GM12878 (cell line): Measurements from ENCODE around the gene PLPP6. TPM values are rescaled to one million over a fixed set of nuclear protein-coding genes. Genes with fewer than 3 reads are reported as not detected.

Source experiments
- BCL3 ChIP-seq: IDR thresholded peaks from 2 replicates; pipeline ENCODE4 v1.6.1; 2011; ENCODE audit warnings: borderline replicate concordance, low read depth, mild to moderate bottlenecking, moderate library complexity, low read length; ENCODE audit not compliant: insufficient read depth, poor library complexity, severe bottlenecking
- BRCA1 ChIP-seq: IDR thresholded peaks from 2 replicates; pipeline ENCODE4 v1.6.1; 2011; ENCODE audit warnings: low read depth, low read length, improper control_type of control experiment
- CREB1 ChIP-seq: IDR thresholded peaks from 2 replicates; pipeline ENCODE4 v1.6.1; 2012; ENCODE audit warnings: low read depth, mild to moderate bottlenecking, inconsistent platforms
- EZH2 ChIP-seq: IDR thresholded peaks from 2 replicates; pipeline ENCODE4 v1.6.1; 2012; ENCODE audit warnings: low read depth, mild to moderate bottlenecking, control low read depth, inconsistent platforms, low read length, borderline replicate concordance; ENCODE audit not compliant: control insufficient read depth
- HDAC6 ChIP-seq: fragments of 200-600 bp; sonication (generic); IDR thresholded peaks from one replicate; pipeline ENCODE4 v1.8.0; 2017; ENCODE audit warnings: antibody characterized with exemption; ENCODE audit not compliant: unreplicated experiment
- HDGF ChIP-seq: fragments of 450-650 bp; IDR thresholded peaks from 2 replicates; pipeline ENCODE4 v1.6.1; 2016; ENCODE audit warnings: antibody characterized with exemption
- IKZF1 ChIP-seq: fragments of 450-650 bp; conservative IDR thresholded peaks from 2 replicates; pipeline ENCODE4 v1.6.1; 2017; ENCODE audit warnings: antibody characterized with exemption, mild to moderate bottlenecking
- IRF5 ChIP-seq: fragments of 450-650 bp; IDR thresholded peaks from 2 replicates; pipeline ENCODE4 v1.6.1; 2017; ENCODE audit warnings: borderline replicate concordance
- JUNB ChIP-seq: IDR thresholded peaks from 2 replicates; pipeline ENCODE4 v1.6.1; 2016; ENCODE audit warnings: antibody characterized with exemption, mild to moderate bottlenecking
- JUND ChIP-seq: IDR thresholded peaks from 2 replicates; pipeline ENCODE4 v1.6.1; 2012; ENCODE audit warnings: low read depth, mild to moderate bottlenecking, low read length, improper control_type of control experiment, moderate library complexity
- MTA2 ChIP-seq: fragments of 450-650 bp; IDR thresholded peaks from 2 replicates; pipeline ENCODE4 v1.6.1; 2016; ENCODE audit warnings: low read depth, mild to moderate bottlenecking, moderate library complexity
- NBN ChIP-seq: fragments of 450-650 bp; IDR thresholded peaks from 2 replicates; pipeline ENCODE4 v1.6.1; 2016
- NR2C1 ChIP-seq: fragments of 450-650 bp; IDR thresholded peaks from 2 replicates; pipeline ENCODE4 v1.6.1; 2017; ENCODE audit warnings: antibody characterized with exemption, mild to moderate bottlenecking, moderate library complexity
- PML ChIP-seq: IDR thresholded peaks from 2 replicates; pipeline ENCODE4 v1.6.1; 2012; ENCODE audit warnings: low read length, inconsistent platforms
- ZBTB33 ChIP-seq: fragments of 450-650 bp; IDR thresholded peaks from 2 replicates; pipeline ENCODE4 v1.6.1; 2017; ENCODE audit warnings: mild to moderate bottlenecking
- ZBTB40 ChIP-seq: fragments of 450-650 bp; IDR thresholded peaks from 2 replicates; pipeline ENCODE4 v1.6.1; 2016; ENCODE audit warnings: mild to moderate bottlenecking, moderate library complexity, borderline replicate concordance
- ZZZ3 ChIP-seq: IDR thresholded peaks from 2 replicates; pipeline ENCODE4 v1.6.1; 2011; ENCODE audit warnings: low read depth; ENCODE audit not compliant: control insufficient read depth, insufficient read length
- polyA plus RNA-seq, 11 experiments: library from polyadenylated mRNA; depleted of rRNA in 4 of 11; unstranded in 6 of 11; stranded (reverse) in 5 of 11; fragments of >200 nt; fragmentation: Nextera tagmentation in 4 of 11; fragmentation: Illumina TruSeq in 1 of 11; extraction: Ambion mirVana in 4 of 11; extraction: Trizol in 1 of 11; gene quantifications; 1 replicate in 1 of 11; 2 replicates in 10 of 11; pipeline versions ENCODE4 v1.2.1 to v1.2.3, GENCODE V29; 2011 to 2016; ENCODE audit warnings: inconsistent platforms in 2 of 11, missing spikeins in 2 of 11, low read depth in 1 of 11
- total RNA-seq, 4 experiments: library from RNA; depleted of rRNA in 3 of 4; stranded (reverse); fragments of >200 nt in 3 of 4; fragmentation: Illumina TruSeq in 1 of 4; extraction: Trizol in 1 of 4; gene quantifications; 2 replicates each; pipeline versions ENCODE4 v1.2.1 to v1.2.3, GENCODE V29; 2013 to 2021
- TF ChIP-seq, protein P1 (sequence below): fragments of 450-650 bp; IDR thresholded peaks from 2 replicates; pipeline ENCODE4 v1.6.1; 2016; ENCODE audit warnings: mild to moderate bottlenecking

Gene PLPP6
- total and polyA plus RNA-seq, 10 of the 15 experiments (the other 5 are each of a cell fraction or from before 2014, with no cell fraction given) = 1.6 to 11.3 (median 6.9) TPM

- TF ChIP-seq BCL3 (no peak), CREB1 (no peak), HDGF (no peak), JUNB (peak; percentile 79), HDAC6 (no peak), IKZF1 (0 out of 2 replicates have a peak, but pooled peaks have one; percentile 17), PML (no peak), MTA2 (peak; percentile 44; the same call in 1 of the 2 replicates), ZBTB33 (no peak), IRF5 (no peak), NR2C1 (no peak), BRCA1 (no peak), NBN (no peak), ZZZ3 (no peak), ZBTB40 (no peak), JUND (no peak), EZH2 (no peak)
- TF ChIP-seq, protein P1, sequence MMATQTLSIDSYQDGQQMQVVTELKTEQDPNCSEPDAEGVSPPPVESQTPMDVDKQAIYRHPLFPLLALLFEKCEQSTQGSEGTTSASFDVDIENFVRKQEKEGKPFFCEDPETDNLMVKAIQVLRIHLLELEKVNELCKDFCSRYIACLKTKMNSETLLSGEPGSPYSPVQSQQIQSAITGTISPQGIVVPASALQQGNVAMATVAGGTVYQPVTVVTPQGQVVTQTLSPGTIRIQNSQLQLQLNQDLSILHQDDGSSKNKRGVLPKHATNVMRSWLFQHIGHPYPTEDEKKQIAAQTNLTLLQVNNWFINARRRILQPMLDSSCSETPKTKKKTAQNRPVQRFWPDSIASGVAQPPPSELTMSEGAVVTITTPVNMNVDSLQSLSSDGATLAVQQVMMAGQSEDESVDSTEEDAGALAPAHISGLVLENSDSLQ = no peak
These were observed 24.0 kb downstream of the PLPP6 start (continued) for GRCh38 chr9:4686112-4686511.
